H1 (cell line): ENCODE measurements around the gene SP1.

Source experiments
- POLR2A ChIP-seq, 2 experiments: IDR thresholded peaks; 1 replicate in 1 of 2; 2 replicates in 1 of 2; pipeline ENCODE4 v1.6.1; 2011; ENCODE audit warnings: low read depth in 2 of 2, low read length in 2 of 2, mild to moderate bottlenecking in 2 of 2; ENCODE audit errors: control extremely low read depth in 1 of 2
- RAD21 ChIP-seq, 2 experiments: IDR thresholded peaks in 1 of 2; conservative IDR thresholded peaks in 1 of 2; 2 replicates each; pipeline ENCODE4 v1.6.1; 2011; ENCODE audit warnings: low read depth in 2 of 2, low read length in 2 of 2, improper control_type of control experiment in 1 of 2, inconsistent platforms in 1 of 2, mild to moderate bottlenecking in 1 of 2, moderate library complexity in 1 of 2
- TF ChIP-seq, protein P1 (sequence below), 3 experiments: IDR thresholded peaks; 1 replicate in 2 of 3; 2 replicates in 1 of 3; pipeline versions ENCODE4 v1.5.1 to v1.6.1; 2011; ENCODE audit warnings: low read length in 3 of 3, mild to moderate bottlenecking in 3 of 3, inconsistent platforms in 2 of 3, low read depth in 1 of 3, moderate library complexity in 1 of 3; ENCODE audit not compliant: insufficient read depth in 1 of 3; ENCODE audit errors: control extremely low read depth in 1 of 3

DNA sequence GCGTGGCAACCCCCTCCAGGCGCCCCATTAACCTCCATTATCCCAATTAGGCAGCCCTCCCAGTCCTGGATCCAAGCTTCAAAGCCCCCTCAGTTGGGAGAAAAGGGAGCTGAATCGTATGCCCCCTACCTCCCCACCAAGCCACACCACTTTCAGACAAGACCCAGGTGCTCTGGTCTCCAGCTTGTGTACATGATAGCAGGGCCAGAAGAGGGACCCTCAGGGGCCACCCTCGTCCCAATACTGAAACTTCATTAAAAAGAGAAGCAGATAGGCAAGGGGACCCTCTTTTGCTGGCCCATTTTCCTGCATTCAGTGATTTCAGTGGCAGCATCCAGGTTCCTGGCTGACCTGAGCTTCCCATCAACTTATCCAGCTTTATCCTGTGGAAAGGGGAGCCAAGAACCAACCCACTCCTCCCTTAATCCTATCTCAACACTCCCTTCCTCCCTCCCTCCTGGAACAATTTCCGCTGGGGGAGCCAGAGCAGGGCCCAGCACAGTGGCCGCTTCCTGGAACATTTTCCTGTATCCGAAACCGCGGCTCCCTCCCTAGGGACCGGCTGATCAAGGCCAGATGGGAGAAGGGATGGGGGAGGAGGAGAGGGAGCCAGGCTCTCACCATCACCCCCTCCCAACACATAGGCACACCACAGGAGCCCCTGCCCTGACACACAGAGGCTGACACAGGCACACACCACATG, 34.3 kb upstream of the SP1 start:
- TF ChIP-seq RAD21 (IDR thresholded peaks at IDR 0.05 in 1 of 2, conservative IDR thresholded peaks at IDR 0.05 in 1 of 2; ENCODE audit: low read depth in 2 of 2, low read length in 2 of 2), result no peak
- TF ChIP-seq, protein P1, sequence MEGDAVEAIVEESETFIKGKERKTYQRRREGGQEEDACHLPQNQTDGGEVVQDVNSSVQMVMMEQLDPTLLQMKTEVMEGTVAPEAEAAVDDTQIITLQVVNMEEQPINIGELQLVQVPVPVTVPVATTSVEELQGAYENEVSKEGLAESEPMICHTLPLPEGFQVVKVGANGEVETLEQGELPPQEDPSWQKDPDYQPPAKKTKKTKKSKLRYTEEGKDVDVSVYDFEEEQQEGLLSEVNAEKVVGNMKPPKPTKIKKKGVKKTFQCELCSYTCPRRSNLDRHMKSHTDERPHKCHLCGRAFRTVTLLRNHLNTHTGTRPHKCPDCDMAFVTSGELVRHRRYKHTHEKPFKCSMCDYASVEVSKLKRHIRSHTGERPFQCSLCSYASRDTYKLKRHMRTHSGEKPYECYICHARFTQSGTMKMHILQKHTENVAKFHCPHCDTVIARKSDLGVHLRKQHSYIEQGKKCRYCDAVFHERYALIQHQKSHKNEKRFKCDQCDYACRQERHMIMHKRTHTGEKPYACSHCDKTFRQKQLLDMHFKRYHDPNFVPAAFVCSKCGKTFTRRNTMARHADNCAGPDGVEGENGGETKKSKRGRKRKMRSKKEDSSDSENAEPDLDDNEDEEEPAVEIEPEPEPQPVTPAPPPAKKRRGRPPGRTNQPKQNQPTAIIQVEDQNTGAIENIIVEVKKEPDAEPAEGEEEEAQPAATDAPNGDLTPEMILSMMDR (IDR thresholded peaks at IDR 0.05; ENCODE audit: control extremely low read depth in 1 of 3, insufficient read depth in 1 of 3, low read depth in 1 of 3, low read length in 3 of 3), result no peak
- no peak for TF ChIP-seq POLR2A (IDR thresholded peaks at IDR 0.05; ENCODE audit: control extremely low read depth in 1 of 2, low read depth in 2 of 2, low read length in 2 of 2)
